Right hindlimb (tissue), 1 donor: ENCODE results near the gene B3GAT3.
"Not testable (repeated sequence)": the region's sequence is repeated elsewhere in the genome, so short reads cannot be mapped to it uniquely, and the experiment has no call there.

Experiments
- DNase-seq: peaks from one replicate; pipeline ENCODE4 v3.0.0-alpha.2; 2018

B3GAT3 gene

DNA sequence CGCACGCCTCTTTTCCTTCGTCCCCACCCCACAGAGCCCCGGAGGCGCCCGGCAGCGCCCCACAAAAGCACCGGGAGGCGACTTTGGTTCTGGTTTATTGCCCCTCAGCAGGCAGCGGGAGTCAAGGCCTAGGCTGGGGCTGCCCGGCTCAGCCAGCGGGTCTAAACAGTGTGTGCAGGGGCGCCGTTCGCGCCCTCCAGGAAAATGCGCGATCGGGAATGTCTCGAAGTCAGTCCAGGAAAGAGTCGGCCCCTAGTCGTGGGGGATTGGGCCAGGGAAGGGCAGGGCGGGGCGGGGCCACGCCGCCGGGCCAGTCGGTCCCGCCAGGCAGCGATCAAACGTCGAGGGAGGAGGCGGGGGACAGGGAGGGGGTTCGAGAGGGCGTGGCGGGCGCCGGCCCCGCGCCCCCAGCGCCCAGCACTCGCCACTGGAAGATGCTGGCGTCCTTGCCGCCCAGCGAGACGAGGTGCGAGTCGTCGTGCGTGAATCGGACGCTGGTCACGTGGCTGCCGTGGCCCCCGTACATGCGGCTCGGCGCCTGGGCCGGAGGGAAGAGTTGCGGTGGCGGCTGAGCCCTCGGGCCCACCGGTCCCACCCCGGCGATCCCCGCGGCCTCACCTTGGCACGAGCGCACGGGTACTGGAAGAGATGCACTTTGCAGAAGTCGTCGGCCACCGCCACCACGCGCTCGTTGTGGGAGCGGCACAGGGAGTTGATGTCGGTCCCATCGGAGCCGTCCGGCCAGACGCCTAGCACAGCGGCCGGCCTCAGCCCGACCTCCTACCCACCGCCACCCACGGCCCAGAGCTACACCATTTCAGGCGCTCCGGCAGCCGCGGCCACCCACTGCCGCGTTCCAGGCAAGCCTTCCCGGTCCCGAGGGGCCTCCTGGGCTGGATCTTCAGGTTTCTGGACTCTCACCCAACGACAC lies 19.4 kb downstream of the B3GAT3 start:
- DNase-seq = peak; percentile 89

- DNase-seq = peak; percentile 100
Observed at GRCh38 chr11:62601372-62602140, 20.2 kb downstream of the B3GAT3 start, which contains the start of gene MTA2. TSS of gene MTA2 (minus strand) at chr11:62601865. CDS start at chr11:62601450, 415 bp downstream.

- DNase-seq = no peak
Observed at GRCh38 chr11:62601122-62601371, 20.7 kb downstream of the B3GAT3 start.

DNA sequence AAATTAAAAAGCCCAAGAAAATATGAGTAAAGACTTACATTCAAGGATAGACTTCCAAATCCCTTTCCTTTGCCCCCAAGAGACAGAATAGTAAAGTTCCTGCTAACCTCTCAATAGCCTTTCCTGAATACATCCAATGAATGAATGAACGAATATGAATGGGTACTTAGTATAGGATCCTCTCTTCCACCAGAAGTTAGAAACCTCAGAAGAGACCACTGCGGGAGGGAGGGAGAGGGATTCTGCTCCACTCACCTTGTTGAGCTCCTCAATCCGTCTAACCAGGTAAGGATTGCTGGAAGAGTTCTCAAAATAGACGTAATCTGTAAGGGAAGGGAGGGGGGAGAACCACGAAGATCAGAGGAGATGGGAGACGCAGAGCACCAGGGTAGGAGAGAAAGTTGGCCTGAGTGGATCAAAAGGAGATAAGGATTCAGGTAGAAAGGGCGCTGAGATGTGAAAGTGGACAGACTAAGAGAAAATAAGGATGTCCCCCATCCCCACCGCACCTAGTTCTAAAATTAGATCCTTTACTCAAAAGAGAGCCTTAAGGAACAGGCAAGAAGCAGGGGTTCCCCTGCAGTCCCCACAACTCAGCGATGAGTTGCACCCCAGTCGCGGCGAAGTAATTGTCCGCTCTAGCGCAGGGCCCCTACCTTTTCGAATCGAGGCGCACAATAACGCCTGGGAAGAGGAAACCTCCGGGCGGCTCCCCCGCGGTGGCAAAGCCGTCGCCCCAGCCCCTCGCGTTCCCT lies 21.2 kb downstream of the B3GAT3 start:
- no peak for DNase-seq

DNA sequence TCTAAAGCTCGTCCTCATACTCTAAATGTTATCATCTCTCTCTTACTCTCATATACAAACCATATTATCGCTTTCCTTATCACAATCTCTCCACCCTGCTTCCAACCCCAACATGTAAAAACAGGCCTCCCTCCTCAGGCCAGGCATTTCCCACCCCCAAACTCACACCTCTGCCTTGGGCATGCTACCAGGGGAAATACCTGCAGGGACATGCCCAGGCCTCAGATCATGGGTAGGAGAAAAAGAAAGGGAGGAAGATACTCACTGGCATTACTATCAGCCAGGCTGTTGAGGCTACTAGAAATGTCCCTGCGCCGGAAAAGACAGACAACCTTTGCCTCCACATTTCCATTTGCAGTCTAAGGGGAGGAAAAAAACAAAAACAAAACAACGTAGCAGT lies 21.9 kb downstream of the B3GAT3 start:
- no peak for DNase-seq

DNA sequence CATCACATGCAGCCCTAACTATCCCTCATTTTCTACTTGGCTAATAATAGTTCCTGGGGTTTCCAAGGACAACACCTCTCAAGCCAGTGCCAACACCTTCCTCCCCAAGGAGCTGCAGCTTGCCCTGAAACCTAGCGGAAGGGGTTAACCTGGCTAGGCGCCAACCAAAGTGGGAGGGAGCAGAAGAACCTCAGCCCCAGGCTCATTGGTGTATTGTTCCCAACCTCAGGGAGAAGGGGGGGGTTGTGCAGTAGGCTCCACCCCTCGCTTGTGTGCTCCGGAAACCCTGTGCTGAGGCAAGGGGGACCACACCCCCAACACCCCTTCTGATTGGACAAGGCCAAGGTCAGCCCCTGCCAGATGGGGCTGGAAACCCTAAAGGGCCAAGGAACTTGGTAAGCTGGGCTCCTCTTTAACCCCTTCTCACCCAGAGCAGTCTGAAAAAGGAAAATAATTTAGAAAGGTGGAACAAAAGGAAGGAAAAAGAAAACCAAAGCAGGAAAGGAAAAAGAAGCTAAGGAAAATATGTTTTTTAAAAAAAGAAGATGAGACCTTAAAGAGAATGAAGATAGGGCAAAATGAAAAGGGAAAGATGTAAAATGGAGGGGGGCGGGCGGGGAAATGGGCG lies 22.6 kb downstream of the B3GAT3 start:
- DNase-seq = peak; percentile 97

DNA sequence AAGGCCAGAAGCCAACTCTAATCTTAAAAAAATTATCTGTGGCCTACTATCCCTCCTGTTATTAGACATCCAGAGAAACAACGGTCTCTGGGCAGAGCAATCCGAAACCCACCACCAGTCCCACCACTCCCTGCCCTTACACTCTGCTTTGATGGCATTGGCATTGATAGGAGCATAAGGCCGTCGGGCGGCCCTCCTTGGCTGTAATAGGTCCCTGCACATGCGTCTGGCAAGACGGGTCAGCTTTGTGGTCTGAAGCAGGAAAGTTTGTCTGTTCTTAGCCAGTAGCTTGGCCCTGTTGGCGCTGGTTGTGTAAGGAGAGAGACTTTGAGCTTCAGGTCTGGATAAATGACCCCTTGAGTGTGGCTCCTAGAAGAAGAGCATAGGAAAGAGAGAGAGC lies 26.7 kb downstream of the B3GAT3 start:
- peak; percentile 6 for DNase-seq

- peak; percentile 65 for DNase-seq
Observed at GRCh38 chr11:62593434-62594044, 28.2 kb downstream of the B3GAT3 start.

DNA sequence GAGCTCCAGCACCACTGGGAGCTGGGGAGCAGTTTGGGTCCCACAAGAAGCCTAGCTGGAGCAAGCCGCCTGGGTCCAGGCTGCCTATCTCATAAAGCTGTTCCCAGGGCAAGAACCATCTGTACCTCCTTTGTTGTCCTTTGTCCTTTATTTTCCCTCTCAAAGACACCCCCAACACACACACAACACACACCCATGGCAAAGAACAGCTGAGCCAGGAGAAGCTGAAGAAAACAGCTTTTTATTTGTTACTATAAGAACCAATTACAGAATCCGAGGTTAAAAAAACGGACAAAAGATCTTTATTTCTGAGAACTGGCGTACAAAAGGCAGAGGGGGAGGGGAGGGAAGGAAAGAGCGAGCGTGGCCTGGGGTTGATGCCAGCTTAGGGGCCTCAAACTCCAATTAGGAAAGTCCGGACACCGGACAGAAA lies 28.8 kb downstream of the B3GAT3 start:
- DNase-seq = no peak

- DNase-seq = peak; percentile 13
Observed at GRCh38 chr11:62592146-62592815, 29.5 kb downstream of the B3GAT3 start.

DNA sequence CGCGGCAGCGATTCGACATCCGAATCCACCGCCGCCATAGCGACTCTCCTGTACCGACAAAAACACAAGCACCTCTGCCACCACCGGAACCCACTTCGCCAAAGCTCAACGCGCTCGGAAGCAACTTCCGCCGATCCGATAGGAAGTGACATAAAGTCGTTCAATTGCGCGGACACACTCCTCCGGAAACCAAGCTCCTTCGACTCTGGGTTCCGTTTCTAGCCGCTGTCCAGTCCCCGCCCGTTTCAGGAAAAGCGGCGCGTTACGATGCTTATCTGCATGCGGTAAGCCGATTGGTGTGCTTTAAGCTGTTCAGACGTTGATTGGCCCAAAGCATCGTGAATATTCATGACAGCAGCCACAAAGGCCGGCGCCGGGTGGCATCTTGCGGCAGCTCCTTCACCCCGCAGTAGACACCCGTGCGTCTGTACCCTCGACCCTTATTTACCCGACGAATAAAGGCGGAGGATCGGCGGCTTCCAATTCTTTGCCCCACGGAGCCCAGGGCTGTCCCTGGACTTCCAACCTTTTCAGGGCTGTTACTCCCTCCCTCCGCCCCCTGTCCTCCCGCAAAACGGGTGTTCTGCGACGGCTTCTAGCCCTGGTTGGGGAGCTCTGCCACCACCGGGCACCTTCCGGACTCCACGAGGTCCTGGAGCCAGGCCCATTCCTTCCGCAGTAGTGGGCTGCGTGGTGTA lies 30.2 kb downstream of the B3GAT3 start, which contains the start of gene TUT1:
Gene TUT1, minus strand, starts transcription at position 76 of the 698 bp plus-strand sequence. Its CDS starts 38 bp downstream, at position 38.
- peak; percentile 97 for DNase-seq

GRCh38 chr11:62588966-62589637 lies 32.7 kb downstream of the B3GAT3 start:
- DNase-seq = no peak

GRCh38 chr11:62585356-62585755 lies 36.4 kb downstream of the B3GAT3 start:
- DNase-seq = not testable (repeated sequence)

- not testable (repeated sequence) for DNase-seq
Observed at GRCh38 chr11:62581735-62582134, 40.1 kb downstream of the B3GAT3 start.

- DNase-seq = no peak
Observed at GRCh38 chr11:62580959-62581715, 40.6 kb downstream of the B3GAT3 start.

GRCh38 chr11:62579252-62579651 lies 42.5 kb downstream of the B3GAT3 start:
- no peak for DNase-seq

DNA sequence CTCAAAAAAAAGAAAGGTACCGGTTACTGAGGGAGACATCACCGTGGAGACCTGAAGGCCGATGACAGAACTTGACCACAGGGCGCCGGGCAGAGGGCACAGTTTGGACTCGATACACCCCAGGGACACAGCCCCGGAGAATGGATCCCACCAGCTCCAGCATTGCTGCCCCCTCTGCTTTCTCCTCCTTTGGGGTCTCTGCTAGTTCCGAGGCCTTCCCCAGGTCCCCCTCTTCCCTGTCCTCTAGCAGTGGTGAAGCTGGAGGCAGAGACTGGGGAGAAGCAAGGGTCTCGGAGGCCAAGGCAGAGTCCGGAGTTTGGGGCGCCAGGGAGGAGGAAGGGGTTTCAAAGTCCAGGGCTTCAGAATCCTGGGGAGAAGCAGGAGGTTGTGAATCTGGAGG lies 43.2 kb downstream of the B3GAT3 start:
- no peak for DNase-seq

DNA sequence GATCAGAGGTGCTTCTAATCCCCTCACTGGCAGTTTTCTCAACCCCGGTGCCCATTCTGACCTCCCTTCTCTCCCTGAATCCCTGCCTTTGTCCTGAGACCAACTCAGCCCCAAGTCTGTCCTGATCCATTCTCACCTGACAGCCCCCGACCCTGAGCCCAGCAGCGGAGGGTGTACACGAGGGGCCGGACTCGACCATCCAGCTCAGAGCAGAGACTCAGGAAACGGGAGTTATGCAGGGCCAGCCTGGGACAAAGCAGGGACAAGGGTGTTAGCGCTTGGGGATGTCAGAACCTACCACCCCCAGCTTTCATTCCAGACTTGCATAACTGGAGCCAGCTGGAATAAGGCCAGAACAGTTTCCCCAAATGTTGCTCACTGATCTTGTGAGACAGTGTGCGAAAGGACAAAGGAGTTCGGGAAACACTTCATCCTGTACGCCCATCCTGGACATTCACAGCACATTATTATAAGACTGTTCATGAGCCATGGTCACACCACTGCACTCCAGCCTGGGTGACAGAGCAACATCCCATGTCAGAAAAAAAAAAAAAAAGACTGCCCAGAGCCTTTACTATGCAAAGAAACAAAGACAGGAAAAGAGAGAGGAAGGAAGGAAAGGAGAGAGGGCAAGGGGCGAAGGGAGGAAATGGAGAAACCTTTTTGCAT lies 44.6 kb downstream of the B3GAT3 start:
- peak; percentile 25 for DNase-seq

DNA sequence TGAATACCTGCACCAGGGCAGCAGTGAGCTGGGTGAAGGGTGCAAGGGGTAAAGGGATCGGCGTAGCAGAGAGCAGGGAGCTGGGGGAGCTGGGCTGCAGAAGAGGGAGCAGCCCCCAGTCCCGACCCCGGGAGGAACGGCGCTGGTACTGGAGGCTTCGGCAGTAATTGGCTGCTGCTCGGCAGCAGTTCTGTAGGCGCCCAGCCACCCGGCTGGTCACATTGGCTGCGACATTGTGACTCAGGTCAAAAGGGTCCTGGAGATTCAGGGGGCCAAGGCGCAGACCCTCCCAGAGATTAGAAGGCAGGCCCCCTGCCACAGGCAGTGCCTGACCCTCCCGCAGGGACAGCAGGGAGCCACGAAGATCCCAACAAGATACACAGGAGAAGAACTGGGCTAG lies 45.9 kb downstream of the B3GAT3 start:
- no peak for DNase-seq
